ENCODE data around the gene OR56A3. TPM values are rescaled to one million over a fixed set of nuclear protein-coding genes. Genes with fewer than 3 reads are reported as not detected.
"Not testable (repeated sequence)": the region's sequence is repeated elsewhere in the genome, so short reads cannot be mapped to it uniquely, and the experiment has no call there.

Gene OR56A3
- total RNA-seq, 1 donor from 2014 or later: not detected

DNA sequence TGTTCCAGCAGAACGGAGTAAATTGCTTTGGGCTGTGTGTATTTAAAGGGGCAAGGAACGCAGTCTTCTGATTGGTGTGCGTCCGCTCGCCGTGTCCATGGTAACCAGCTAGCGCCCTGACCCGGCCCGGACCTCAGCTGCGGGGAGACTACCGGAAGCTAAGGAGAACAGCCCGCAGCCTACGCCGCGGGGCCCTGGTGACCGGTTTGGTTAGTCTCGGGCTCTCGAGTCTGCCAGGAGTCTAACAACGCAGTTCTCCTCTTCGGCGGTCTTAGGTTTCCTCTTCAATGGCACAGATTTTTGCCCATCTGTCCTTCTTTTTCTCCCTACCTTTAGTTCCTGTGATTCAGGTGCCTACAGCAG is 3.5 kb upstream of the OR56A3 start:
- Mint-ChIP-seq H3K4me1 (ENCODE audit: unreplicated experiment) (no peaks in the 10 kb centered on the region), H3K9me3 (peaks cover 7% of the 10 kb centered on the region), H3K27me3 (no peaks in the 10 kb centered on the region), H3K27ac (no peak overlapping the region), H3K4me3 (no peak overlapping the region), H3K36me3 (no peaks in the 10 kb centered on the region)
- TF ChIP-seq, protein P1, sequence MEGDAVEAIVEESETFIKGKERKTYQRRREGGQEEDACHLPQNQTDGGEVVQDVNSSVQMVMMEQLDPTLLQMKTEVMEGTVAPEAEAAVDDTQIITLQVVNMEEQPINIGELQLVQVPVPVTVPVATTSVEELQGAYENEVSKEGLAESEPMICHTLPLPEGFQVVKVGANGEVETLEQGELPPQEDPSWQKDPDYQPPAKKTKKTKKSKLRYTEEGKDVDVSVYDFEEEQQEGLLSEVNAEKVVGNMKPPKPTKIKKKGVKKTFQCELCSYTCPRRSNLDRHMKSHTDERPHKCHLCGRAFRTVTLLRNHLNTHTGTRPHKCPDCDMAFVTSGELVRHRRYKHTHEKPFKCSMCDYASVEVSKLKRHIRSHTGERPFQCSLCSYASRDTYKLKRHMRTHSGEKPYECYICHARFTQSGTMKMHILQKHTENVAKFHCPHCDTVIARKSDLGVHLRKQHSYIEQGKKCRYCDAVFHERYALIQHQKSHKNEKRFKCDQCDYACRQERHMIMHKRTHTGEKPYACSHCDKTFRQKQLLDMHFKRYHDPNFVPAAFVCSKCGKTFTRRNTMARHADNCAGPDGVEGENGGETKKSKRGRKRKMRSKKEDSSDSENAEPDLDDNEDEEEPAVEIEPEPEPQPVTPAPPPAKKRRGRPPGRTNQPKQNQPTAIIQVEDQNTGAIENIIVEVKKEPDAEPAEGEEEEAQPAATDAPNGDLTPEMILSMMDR (conservative IDR thresholded peaks at IDR 0.05): no peak
- no peak for DNase-seq (ENCODE audit: extremely low spot score, unreplicated experiment)

DNA sequence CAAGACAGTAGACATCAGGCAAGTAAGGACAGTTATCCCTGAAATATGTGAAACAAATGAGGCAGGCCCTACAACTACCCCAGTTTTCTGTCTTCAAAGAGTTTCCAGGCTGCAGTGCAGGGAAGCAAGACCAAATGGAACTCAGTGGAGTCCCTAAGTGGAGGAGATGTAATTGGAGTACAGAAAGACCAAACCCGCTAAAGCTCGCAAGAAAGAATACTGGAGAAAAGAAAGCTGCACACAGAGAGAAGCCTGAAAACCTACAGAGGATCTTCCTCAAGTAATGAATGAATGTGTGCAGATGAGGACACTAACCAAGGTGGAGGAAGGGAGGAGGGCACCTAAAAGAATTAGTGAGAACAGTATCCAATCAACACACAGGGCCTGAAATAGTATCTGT is 1.3 kb upstream of the OR56A3 start:
- TF ChIP-seq, protein P1 (conservative IDR thresholded peaks at IDR 0.05): no peak
- no peaks in the 10 kb centered on the region for H3K27me3 Mint-ChIP-seq

DNA sequence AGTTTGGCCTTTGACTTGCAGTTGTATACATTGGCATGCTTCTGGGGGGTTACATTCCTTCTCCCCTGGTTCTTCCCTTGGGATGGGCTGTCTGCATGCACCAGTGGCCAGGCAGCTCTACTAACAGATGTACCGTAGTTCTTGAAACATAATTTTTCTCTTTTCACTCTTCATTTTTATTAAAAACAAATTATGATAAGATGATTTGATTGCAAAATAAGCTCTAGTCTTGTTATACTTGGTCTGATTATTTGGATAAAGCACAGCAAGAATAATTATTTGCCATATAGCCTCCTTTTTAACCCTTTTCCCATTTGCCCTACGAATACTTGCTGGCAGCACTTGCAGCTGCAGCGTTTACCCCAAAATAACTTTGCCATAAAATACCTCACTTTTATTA is 13.5 kb downstream of the OR56A3 start:
- Mint-ChIP-seq H3K36me3 (no peaks in the 10 kb centered on the region), H3K27me3 (no peaks in the 10 kb centered on the region), H3K27ac (no peak overlapping the region), H3K4me3 (no peak overlapping the region), H3K4me1 (ENCODE audit: unreplicated experiment) (no peaks in the 10 kb centered on the region), H3K9me3 (no peaks in the 10 kb centered on the region)
- TF ChIP-seq, protein P1 (conservative IDR thresholded peaks at IDR 0.05): no peak
- DNase-seq (ENCODE audit: extremely low spot score, unreplicated experiment): no peak

More for the DNA sequence above, 1.3 kb upstream of the OR56A3 start:
- Mint-ChIP-seq H3K4me3 (no peak overlapping the region), H3K36me3 (no peaks in the 10 kb centered on the region), H3K9me3 (peaks cover 4% of the 10 kb centered on the region), H3K27ac (no peak overlapping the region), H3K4me1 (ENCODE audit: unreplicated experiment) (no peaks in the 10 kb centered on the region)
- no peak for DNase-seq (ENCODE audit: extremely low spot score, unreplicated experiment)

DNA sequence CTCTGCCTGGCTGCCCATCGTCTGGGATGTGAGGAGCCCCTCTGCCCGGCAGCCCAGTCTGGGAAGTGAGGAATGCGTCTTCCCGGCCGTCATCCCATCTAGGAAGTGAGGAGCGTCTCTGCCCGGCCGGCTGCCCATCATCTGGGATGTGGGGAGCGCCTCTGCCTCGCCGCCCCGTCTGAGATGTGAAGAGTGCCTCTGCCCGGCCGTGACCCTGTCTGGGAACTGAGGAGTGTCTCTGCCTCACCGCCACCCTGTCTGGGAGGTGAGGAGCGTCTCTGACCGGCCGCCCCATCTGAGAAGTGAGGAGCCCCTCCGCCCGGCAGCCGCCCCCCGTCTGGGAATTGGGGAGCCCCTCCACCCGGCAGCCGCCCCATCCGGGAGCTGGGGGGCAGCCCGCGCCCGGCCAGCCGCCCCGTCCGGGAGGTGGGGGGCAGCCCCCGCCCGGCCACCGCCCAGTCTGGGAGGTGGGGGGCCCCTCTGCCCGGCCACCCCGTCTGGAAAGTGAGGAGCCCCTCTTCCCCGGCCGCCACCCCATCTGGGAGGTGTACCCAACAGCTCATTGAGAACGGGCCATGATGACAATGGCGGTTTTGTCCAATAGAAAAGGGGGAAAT is 18.8 kb downstream of the OR56A3 start:
- not testable (repeated sequence) for H3K9me3 Mint-ChIP-seq; H3K27ac Mint-ChIP-seq; H3K36me3 Mint-ChIP-seq; H3K4me3 Mint-ChIP-seq; H3K27me3 Mint-ChIP-seq; DNase-seq (ENCODE audit: extremely low spot score, unreplicated experiment); H3K4me1 Mint-ChIP-seq (ENCODE audit: unreplicated experiment)

DNA sequence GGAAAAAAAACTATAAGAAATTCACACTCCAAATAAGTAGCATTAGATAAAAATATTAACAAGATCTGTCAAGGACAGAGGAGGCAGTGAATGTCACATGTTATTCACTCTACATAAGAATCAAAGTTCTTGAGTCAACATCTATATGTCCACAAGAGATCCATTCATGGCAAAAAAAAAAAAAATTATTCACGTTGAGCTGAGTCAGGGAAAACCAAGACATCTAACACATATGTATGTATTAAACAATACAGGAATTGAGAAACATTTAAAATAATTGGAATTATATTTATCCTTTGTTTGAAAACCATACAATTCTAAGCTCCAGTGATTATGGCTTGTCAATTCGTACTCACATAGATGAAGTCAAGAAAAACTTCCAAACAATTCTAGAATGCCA is 24.9 kb downstream of the OR56A3 start:
- Mint-ChIP-seq H3K4me1 (ENCODE audit: unreplicated experiment) (no peaks in the 10 kb centered on the region), H3K27me3 (peaks cover 4% of the 10 kb centered on the region), H3K27ac (no peak overlapping the region), H3K4me3 (no peak overlapping the region), H3K36me3 (no peaks in the 10 kb centered on the region), H3K9me3 (peaks cover 6% of the 10 kb centered on the region)
- TF ChIP-seq, protein P1 (conservative IDR thresholded peaks at IDR 0.05): no peak
- DNase-seq (ENCODE audit: extremely low spot score, unreplicated experiment): no peak

DNA sequence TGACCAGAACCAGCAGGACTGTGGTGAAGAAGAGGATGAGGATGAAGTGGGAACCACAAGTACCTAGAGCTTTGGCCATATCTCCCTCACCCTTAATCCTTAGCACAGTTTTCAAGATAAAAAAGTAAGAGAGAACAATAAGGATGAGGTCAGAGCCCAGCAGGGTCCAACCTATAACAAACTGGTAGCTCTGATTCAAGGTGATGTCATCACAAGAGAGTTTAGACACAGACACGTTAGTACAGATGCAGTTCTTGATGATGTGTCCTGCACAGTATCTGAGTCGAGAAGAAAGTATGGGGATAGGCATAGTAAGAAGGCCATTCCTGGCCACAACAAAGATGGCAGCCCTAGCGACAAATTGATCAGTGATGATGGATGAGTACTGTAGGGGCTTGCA is 25.7 kb downstream of the OR56A3 start:
- no peak overlapping the region for H3K27ac Mint-ChIP-seq
- peaks cover 6% of the 10 kb centered on the region for H3K9me3 Mint-ChIP-seq
- H3K4me3 Mint-ChIP-seq: no peak overlapping the region
- no peaks in the 10 kb centered on the region for H3K36me3 Mint-ChIP-seq
- no peak for DNase-seq (ENCODE audit: extremely low spot score, unreplicated experiment)
- H3K27me3 Mint-ChIP-seq: peaks cover 4% of the 10 kb centered on the region
- TF ChIP-seq, protein P1 (conservative IDR thresholded peaks at IDR 0.05): no peak
- H3K4me1 Mint-ChIP-seq (ENCODE audit: unreplicated experiment): no peaks in the 10 kb centered on the region
